ENCODE measurements around the gene CYB561.

DNA sequence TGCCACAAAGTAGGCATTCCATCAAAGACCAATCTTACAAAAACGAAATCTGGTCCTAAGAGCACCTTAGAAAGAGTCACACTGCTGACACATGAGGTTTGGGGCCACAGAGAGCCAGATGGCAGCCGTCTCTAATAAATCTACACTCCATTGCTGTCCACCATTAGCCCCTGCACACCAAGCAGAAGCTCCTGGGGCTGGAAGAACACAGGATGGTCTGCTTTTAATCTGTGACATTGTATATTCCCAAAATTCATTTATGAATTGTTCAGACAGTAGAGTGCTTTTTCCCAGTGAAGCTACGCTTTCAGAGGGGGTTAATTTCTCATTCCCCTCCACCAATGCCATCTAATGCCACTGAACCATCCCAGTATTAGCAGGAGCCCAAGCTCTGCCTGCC is 1.6 kb downstream of the CYB561 start:
- TF ChIP-seq, protein P1, sequence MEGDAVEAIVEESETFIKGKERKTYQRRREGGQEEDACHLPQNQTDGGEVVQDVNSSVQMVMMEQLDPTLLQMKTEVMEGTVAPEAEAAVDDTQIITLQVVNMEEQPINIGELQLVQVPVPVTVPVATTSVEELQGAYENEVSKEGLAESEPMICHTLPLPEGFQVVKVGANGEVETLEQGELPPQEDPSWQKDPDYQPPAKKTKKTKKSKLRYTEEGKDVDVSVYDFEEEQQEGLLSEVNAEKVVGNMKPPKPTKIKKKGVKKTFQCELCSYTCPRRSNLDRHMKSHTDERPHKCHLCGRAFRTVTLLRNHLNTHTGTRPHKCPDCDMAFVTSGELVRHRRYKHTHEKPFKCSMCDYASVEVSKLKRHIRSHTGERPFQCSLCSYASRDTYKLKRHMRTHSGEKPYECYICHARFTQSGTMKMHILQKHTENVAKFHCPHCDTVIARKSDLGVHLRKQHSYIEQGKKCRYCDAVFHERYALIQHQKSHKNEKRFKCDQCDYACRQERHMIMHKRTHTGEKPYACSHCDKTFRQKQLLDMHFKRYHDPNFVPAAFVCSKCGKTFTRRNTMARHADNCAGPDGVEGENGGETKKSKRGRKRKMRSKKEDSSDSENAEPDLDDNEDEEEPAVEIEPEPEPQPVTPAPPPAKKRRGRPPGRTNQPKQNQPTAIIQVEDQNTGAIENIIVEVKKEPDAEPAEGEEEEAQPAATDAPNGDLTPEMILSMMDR (IDR thresholded peaks at IDR 0.05): no peak
- no peak for TF ChIP-seq FOXP1 (CRISPR knock-in tag; IDR thresholded peaks at IDR 0.05; ENCODE audit: borderline replicate concordance)
- TF ChIP-seq NR1H2 (CRISPR knock-in tag; IDR thresholded peaks at IDR 0.05): no peak

All from WTC11 (cell line).